Spleen (tissue), 11 donors: ENCODE results near the gene RGS1. TPM values are rescaled to one million over a fixed set of nuclear protein-coding genes. Genes with fewer than 3 reads are reported as not detected.
"Not testable (repeated sequence)": the region's sequence is repeated elsewhere in the genome, so short reads cannot be mapped to it uniquely, and the experiment has no call there.

Experiments
- DNase-seq: peaks from one replicate; pipeline ENCODE4 v3.0.0-alpha.2; 2020
- H3K27ac ChIP-seq, 8 donors: fragments of 200-600 bp; sonication (generic) in 7 of 8; 1 replicate in 4 of 8; 2 replicates in 4 of 8; pipeline versions ENCODE4 v1.5.0 to v1.8.0; 2016 to 2021; ENCODE audit warnings: inconsistent platforms in 4 of 8, mild to moderate bottlenecking in 4 of 8, moderate library complexity in 1 of 8
- H3K27me3 ChIP-seq, 7 donors: fragments of 200-600 bp; sonication (generic) in 6 of 7; replicated peaks in 1 of 7; 1 replicate in 4 of 7; 2 replicates in 3 of 7; pipeline versions ENCODE4 v1.5.0 to v1.8.0; 2016 to 2021; ENCODE audit warnings: inconsistent platforms in 3 of 7, mild to moderate bottlenecking in 1 of 7
- H3K36me3 ChIP-seq, 6 donors: fragments of 200-600 bp; sonication (generic) in 5 of 6; 1 replicate in 4 of 6; 2 replicates in 2 of 6; pipeline versions ENCODE4 v1.5.0 to v1.8.0; 2016 to 2021; ENCODE audit warnings: inconsistent platforms in 2 of 6
- H3K4me1 ChIP-seq, 6 donors: fragments of 200-600 bp; sonication (generic) in 5 of 6; 1 replicate in 3 of 6; 2 replicates in 3 of 6; pipeline versions ENCODE4 v1.5.0 to v1.8.0; 2016 to 2021; ENCODE audit warnings: inconsistent platforms in 3 of 6
- H3K4me3 ChIP-seq, 8 donors: fragments of 200-600 bp; sonication (generic) in 7 of 8; 1 replicate in 4 of 8; 2 replicates in 4 of 8; pipeline versions ENCODE4 v1.5.0 to v1.8.0; 2016 to 2021; ENCODE audit warnings: inconsistent platforms in 4 of 8, mild to moderate bottlenecking in 4 of 8, moderate library complexity in 2 of 8
- H3K9me3 ChIP-seq, 8 donors: fragments of 200-600 bp; sonication (generic) in 7 of 8; 1 replicate in 4 of 8; 2 replicates in 4 of 8; pipeline versions ENCODE4 v1.5.0 to v1.8.0; 2016 to 2021; ENCODE audit warnings: inconsistent platforms in 4 of 8
- CTCF ChIP-seq, 11 experiments: fragments of 200-600 bp in 7 of 11; fragments of 450-650 bp in 4 of 11; sonication (generic) in 4 of 11; IDR thresholded peaks in 8 of 11; conservative IDR thresholded peaks in 3 of 11; 1 replicate in 7 of 11; 2 replicates in 4 of 11; pipeline versions ENCODE4 v1.4.0 to v1.8.0; 2016 to 2021; ENCODE audit warnings: antibody characterized with exemption in 11 of 11, inconsistent platforms in 4 of 11, mild to moderate bottlenecking in 1 of 11
- POLR2A ChIP-seq, 3 donors: fragments of 450-650 bp; IDR thresholded peaks; one replicate each; pipeline ENCODE4 v1.5.1; 2017; ENCODE audit warnings: antibody characterized with exemption in 3 of 3, mild to moderate bottlenecking in 1 of 3
- POLR2AphosphoS5 ChIP-seq, 3 donors: sonication (generic); formaldehyde crosslinking; IDR thresholded peaks; one replicate each; pipeline ENCODE4 v1.5.1; 2017; ENCODE audit warnings: antibody characterized with exemption in 3 of 3
- WGBS, 5 donors: extraction: QIAGEN DNeasy Blood & Tissue Kit in 3 of 5; methylation state at CpG; one replicate each; pipeline versions ENCODE4 v1.1.5 to v1.1.7; 2013 to 2018; 5-methylcytosine and 5-hydroxymethylcytosine counted together
- intact Hi-C: fragments of 100-400 bp; cut with DNase I; formaldehyde crosslinking; loops from one replicate; pipeline ENCODE4 v1.15.0; 2023; ENCODE audit warnings: low total_unique reads
- polyA plus RNA-seq, 3 donors: library from polyadenylated mRNA; stranded (reverse); fragments of 200-250 nt; gene quantifications; one replicate each; pipeline ENCODE4 v1.2.1, GENCODE V29; 2013
- total RNA-seq, 7 donors: library from RNA; depleted of rRNA in 3 of 7; stranded (reverse); fragments of >200 nt in 3 of 7; fragmentation: NEBNext Ultra II Directional in 4 of 7; extraction: Animal tissue kit (Norgen Biotek cat#: 25700) in 4 of 7; gene quantifications; one replicate each; pipeline versions ENCODE4 v1.1.0 to v1.2.1, GENCODE V29; 2016 to 2021
- donor health status: healthy with polysubstance abuse.
- donor health status: DM: no; HTN: no; CAD: no; lungs with moderate emphysema.
- donor health status: DM: no; HTN: no; CAD: no.
- donor health status: Bipolar disorder and iron deficiency.
- donor health status: healthy.
- donor health status: DM: no; HTN: no; CAD: no.
- donor health status: DM: yes; HTN: yes; CAD: no.

RGS1 gene
- total and polyA plus RNA-seq, 10 donors, result 15.9 to 261 (median 68.2) TPM

GRCh38 chr1:192529031-192529755 is 46.4 kb upstream of the RGS1 start:
- DNase-seq, result no peak
- H3K27ac ChIP-seq, result peak overlapping the region in 4 of 8 donors; percentile 59 to 67 (median 62)
- 73 to 82% (median 78%) methylated on average over 3 of the region's 3 CpGs for WGBS, 5 donors
- no peaks in the 10 kb centered on the region for H3K36me3 ChIP-seq
- peaks cover 0 to 3% (median 0%) of the 10 kb centered on the region in 8 donors for H3K9me3 ChIP-seq
- H3K4me3 ChIP-seq, result no peak overlapping the region
- H3K27me3 ChIP-seq, result no peaks in the 10 kb centered on the region
- H3K4me1 ChIP-seq, result peaks cover 0 to 19% (median 4%) of the 10 kb centered on the region in 6 donors
- TF ChIP-seq CTCF (IDR thresholded peaks at IDR 0.05 in 8 of 11, conservative IDR thresholded peaks at IDR 0.05 in 3 of 11) (no peak), POLR2A (IDR thresholded peaks at IDR 0.05) (no peak)
- intact Hi-C loops, result no loop called here

- no peak for DNase-seq
- 87 to 96% (median 93%) methylated on average over 1 of the region's 1 CpG for WGBS, 5 donors
- Histone ChIP-seq H3K27ac (peak overlapping the region in 4 of 8 donors; percentile 59 to 67 (median 62)), H3K27me3 (no peaks in the 10 kb centered on the region), H3K4me3 (no peak overlapping the region), H3K9me3 (peaks cover 0 to 3% (median 0%) of the 10 kb centered on the region in 8 donors), H3K4me1 (peaks cover 0 to 19% (median 4%) of the 10 kb centered on the region in 6 donors), H3K36me3 (no peaks in the 10 kb centered on the region)
- TF ChIP-seq POLR2AphosphoS5 (IDR thresholded peaks at IDR 0.05) (no peak), POLR2A (IDR thresholded peaks at IDR 0.05) (no peak), CTCF (IDR thresholded peaks at IDR 0.05 in 8 of 11, conservative IDR thresholded peaks at IDR 0.05 in 3 of 11) (no peak)
- intact Hi-C loops, result no loop called here
These were observed 45.8 kb upstream of the RGS1 start for GRCh38 chr1:192529811-192530210.

GRCh38 chr1:192530254-192530653 is 45.3 kb upstream of the RGS1 start:
- no peaks in the 10 kb centered on the region for H3K36me3 ChIP-seq
- H3K27ac ChIP-seq, result peak overlapping the region in 5 of 8 donors; percentile 18 to 67 (median 59)
- H3K9me3 ChIP-seq, result peaks cover 0 to 3% (median 0%) of the 10 kb centered on the region in 8 donors
- 4 to 18% (median 11%) methylated on average over 2 of the region's 2 CpGs for WGBS, 5 donors
- no peak overlapping the region for H3K4me3 ChIP-seq
- intact Hi-C loops, result no loop called here
- TF ChIP-seq POLR2A (IDR thresholded peaks at IDR 0.05) (no peak), POLR2AphosphoS5 (IDR thresholded peaks at IDR 0.05) (no peak), CTCF (IDR thresholded peaks at IDR 0.05 in 8 of 11, conservative IDR thresholded peaks at IDR 0.05 in 3 of 11) (no peak)
- peaks cover 0 to 19% (median 4%) of the 10 kb centered on the region in 6 donors for H3K4me1 ChIP-seq
- H3K27me3 ChIP-seq, result no peaks in the 10 kb centered on the region
- no peak for DNase-seq

GRCh38 chr1:192531037-192531703 is 44.4 kb upstream of the RGS1 start:
- Histone ChIP-seq H3K4me1 (peaks cover 0 to 19% (median 4%) of the 10 kb centered on the region in 6 donors), H3K27ac (peak overlapping the region in 5 of 8 donors; percentile 18 to 67 (median 59))
- H3K9me3 ChIP-seq, H3K4me3 ChIP-seq, intact Hi-C loops, H3K36me3 ChIP-seq, H3K27me3 ChIP-seq: not testable (repeated sequence)
- TF ChIP-seq POLR2AphosphoS5 (IDR thresholded peaks at IDR 0.05), result peak in 1 of 3 donors; percentile 47
- DNase-seq, result peak; percentile 63
- WGBS, 5 donors, result 64 to 82% (median 77%) methylated on average over 6 of the region's 6 CpGs
